SH-SY5Y (cell line): ENCODE measurements around the gene SLC16A5.

Experiments used
- GATA2 ChIP-seq: IDR thresholded peaks from 2 replicates; pipeline ENCODE4 v1.6.1; 2011; ENCODE audit warnings: mild to moderate bottlenecking, low read depth, low read length
- GATA3 ChIP-seq: IDR thresholded peaks from 2 replicates; pipeline ENCODE4 v1.6.1; 2011; ENCODE audit warnings: low read depth, mild to moderate bottlenecking, low read length, moderate library complexity

DNA sequence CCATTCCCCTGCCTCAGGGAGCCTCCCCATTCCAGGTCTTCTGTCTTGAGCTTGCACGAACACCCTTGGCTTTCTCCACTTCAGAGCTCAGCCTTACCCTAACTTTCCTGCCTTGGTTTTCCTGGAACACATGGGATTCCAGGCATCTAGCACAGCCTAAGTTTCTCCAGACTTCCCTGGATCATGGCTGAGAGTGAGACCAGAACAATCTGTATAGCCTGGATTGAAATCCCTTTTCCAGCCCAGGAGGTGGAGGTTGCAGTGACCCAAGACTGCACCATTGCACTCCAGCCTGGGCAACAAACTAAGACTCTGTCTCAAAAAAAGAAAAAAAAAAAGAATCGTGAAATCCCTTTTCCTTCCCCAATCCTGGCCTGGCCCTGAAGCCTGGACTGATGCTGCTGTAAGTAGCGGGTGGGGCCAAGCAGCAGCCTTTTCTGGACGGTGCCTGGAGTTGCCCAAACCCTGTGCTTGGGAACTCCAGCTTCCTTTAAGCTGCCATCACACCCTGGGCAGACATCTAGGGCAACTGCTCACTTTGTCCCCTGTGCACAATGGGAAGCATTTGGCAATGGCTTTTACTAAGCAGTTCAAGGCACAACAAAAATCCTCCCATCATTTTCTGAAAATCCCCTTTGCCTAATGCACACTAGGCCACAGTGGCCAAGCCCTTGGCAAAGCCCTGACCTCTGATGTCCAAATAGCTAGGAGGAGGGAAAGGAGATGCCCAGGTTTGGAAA, 12.0 kb upstream of the SLC16A5 start:
- TF ChIP-seq GATA2 (no peak), GATA3 (no peak)
